Activated CD4-positive, CD25-positive, alpha-beta regulatory T cell treated with anti-CD3 and anti-CD28 coated beads, Interleukin-2, amount 50 U/mL, for 16 hours (primary cell): Measurements from ENCODE around the gene AKIRIN2.
A peak's percentile ranks its signal among the peaks of the same experiment; 100 is the strongest.
"Not testable (repeated sequence)": the region's sequence is repeated elsewhere in the genome, so short reads cannot be mapped to it uniquely, and the experiment has no call there.

Experiments used
- DNase-seq: peaks from one replicate; pipeline ENCODE4 v3.0.0-alpha.2; 2020; ENCODE audit warnings: low read depth, low spot score

The AKIRIN2 gene

DNA sequence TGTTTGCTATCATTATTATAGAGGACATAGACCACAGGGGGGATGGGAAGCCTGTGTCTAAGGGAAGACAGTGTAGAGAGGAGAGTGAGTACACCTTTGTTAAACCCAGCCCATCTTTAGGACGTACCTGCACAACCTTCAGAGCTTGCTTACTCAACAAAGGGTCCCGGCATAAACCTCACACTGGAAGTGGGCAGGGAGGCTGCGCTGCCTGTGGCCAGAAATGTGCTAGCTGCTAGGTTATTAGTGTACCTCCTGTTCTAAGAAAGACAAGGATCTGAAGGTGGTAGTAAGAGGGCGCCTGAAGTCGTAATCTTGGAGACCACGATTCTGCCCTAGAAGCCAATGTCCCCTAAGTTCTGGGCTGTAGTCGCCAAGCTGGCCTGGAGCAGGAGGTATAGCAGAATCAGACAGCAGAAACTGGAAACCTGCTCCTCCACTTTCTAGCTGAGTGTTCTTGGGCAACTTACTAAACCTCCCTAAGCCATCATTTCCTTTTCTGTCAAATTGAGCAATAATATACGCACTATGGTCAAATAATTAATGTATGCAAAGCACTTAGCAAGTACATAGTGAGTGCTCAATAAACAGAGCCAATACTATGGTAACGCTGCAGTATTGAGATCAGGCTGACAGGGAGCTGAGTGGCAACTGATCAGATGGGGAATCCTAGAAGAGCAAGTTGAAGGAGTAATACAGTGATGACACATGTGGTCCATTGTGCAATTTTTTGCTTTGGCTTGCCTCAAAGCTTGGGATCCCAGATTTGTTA, 16.8 kb upstream of the AKIRIN2 start:
- DNase-seq, result no peak

DNA sequence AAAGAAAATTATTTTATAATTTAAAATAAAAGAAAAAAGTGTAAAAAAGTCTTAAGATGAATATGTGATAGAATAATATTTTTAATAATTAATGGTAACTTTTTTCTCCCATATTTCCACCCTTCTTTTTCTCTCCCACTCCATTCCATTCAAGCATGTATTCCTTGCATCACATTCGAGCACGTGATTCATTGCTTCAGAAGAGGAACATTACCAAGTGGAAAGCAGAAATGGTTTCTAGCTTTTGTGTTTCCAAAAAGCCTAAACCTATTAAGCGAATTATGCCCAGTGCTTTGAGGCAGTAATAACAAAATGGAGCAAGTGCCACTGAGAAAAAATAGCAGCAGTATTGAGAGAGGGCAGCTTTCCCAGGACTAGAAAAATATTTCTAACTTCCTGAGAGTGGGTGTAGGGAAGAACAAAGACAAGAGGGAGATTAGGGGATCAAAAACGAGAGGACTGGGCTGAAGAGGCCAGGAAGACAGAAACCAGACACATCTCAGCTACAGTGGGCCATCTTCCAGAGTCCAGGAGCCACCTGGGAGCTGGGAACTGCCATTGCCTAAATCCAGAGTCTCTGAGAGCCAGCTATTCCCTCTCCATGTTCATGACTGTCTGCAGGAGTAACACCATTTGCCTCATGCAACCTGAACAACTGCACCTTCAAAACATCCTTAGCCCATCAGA, 15.0 kb upstream of the AKIRIN2 start:
- no peak for DNase-seq

DNA sequence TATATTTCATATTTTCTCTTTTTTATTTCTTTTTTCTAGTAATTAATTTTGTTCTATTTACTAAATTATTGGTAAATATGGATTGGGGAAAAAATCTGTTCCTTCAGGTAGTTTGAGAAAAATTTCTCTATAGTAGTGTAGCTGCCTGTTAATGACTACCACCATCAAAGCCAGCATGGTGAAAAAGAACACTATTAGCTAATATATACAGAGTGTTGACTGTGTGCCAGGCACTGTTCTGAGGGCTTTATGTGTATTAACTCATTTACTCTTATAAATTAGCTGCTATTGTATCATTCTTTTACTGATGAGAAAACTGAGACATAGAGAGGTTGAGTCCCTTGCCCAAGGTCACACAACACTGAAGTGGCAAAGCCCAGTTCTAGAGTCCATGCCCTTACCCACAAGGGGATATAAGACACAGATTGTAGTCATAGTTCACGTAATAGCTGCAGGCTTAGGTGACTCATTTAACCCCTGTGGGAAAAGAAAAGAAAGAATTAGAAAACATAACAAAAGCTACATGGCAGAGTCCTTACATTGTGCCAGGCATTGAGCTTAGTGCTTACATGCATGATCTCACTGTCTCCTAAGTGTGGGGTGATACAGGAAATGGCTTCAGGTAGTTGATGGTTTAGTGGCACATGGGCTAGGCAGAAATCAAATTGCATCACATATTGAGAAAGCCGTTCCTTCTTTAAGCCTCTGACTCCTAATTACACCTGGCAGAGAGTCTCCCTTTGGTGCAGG, 12.2 kb upstream of the AKIRIN2 start:
- DNase-seq, result no peak

DNA sequence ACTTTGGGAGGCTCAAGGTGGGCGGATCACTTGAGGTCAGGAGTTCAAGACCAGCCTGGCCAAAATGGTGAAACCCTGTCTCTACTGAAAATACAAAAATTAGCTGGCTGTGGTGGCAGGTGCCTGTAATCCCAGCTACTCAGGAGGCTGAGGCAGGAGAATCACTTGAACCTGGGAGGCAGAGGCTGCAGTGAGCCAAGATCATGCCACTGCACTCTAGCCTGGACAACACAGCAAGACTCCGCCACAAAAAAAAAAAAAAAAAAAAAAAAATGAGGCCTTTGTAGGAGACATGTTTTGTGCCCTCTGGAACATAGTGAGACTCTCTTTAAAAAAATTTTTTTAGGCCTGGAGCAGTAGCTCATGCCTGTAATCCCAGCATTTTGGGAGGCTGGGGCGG, 10.7 kb upstream of the AKIRIN2 start:
- not testable (repeated sequence) for DNase-seq

DNA sequence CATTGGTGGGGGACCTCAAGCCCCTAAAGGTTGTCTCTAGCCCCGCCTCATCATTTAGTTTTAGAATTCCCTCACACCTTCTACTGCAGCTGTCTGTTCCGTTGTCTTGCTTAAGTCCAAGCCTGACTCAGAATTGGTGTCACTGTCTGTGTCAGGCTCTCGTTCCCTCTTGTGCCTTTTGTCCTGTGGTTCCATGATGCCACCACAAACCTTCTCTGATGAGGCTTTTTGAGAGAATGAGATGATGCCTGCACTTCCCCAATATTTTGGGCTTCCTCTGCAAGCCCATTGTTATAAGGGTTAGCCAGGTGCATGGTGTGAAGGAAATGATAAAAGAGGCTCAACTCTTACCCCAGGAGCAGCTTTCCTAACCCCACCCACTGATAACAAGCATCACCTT, 8.1 kb upstream of the AKIRIN2 start:
- no peak for DNase-seq

DNA sequence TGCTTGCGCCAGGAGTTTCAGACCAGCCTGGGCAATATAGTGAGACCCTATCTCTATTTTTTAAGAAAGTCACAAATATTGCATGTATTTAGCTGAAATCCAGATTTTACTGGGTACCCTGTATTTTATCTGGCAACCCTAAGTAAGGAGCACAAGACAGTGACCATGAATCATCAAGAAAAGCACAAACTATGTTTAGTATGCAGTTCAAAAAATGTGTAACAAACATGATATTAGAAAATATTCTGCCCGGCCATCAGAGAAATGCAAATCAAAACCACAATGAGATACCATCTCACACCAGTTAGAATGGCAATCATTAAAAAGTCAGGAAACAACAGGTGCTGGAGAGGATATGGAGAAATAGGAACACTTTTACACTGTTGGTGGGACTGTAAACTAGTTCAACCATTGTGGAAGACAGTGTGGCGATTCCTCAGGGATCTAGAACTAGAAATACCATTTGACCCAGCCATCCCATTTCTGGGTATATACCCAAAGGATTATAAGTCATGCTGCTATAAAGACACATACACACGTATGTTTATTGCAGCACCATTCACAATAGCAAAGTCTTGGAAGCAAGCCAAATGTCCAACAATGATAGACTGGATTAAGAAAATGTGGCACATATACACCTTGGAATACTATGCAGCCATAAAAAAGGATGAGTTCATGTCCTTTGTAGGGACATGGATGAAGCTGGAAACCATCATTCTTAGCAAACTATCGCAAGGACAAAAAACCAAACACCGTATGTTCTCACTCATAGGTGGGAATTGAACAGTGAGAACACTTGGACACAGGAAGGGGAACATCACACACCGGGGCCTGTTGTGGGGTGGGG, 6.8 kb upstream of the AKIRIN2 start:
- not testable (repeated sequence) for DNase-seq

DNA sequence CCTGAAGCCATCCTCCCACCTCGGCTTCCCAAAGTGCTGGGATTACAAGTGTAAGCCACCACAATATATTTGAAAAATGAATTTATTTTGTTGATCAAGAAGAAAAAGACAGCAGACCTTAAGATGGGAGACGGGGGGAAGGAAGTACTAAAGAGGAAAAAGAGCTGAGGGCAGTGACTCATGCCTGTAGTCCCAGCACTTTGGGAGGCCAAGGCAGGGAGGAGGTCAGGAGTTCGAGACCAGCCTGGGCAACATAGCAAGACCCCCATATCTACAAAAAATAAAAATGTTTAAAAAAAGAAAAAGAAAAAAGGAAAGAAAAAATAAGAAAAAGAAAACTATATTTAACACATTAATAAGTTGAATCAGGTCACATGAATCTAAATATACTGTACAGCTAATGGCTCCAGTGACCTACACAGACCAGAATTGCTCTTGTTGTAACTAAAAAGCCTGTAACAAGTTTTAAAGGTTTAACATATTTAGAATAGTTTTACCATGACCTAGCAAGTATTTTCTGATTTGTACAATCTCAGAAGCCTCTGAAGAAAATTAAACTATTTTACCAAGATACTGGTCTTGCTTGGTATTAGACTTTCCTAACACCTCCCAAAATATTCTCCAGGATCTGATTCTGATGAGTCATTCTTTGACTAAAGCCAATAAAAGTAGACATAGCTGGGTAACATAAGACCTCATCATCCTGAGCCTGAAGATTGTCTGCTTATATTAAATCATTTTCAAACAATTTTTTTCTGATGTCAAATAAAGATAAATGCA, 4.3 kb upstream of the AKIRIN2 start:
- no peak for DNase-seq

DNA sequence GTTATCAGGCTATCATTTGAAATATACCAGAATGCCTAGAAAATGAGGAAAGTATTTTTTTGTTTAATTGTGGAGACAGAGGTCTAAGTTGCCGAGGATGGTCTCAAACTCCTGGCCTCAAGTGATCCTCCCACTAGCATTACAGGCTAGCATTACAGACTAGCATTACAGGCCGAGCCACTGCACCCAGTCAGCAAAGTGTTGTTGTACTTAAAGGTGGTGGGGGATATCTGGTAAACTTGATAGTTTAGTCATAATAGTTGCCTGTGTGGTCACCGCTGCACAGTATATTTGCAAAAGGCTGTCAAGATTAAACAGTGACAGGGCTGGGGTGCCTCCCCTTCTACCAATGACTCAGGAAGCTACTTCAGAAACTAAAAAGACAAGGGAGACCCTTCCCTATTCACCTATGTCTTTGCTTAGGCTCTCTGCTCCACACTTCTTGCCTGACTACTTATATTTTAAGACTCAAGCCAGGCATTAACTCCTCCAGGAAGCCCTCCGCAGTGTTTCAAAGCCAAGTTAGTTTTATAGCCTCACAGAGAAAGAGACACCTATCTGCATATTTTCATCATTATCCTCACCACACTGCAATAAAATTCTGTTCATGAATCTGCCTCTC, 3.1 kb upstream of the AKIRIN2 start:
- DNase-seq, result peak; percentile 25

DNA sequence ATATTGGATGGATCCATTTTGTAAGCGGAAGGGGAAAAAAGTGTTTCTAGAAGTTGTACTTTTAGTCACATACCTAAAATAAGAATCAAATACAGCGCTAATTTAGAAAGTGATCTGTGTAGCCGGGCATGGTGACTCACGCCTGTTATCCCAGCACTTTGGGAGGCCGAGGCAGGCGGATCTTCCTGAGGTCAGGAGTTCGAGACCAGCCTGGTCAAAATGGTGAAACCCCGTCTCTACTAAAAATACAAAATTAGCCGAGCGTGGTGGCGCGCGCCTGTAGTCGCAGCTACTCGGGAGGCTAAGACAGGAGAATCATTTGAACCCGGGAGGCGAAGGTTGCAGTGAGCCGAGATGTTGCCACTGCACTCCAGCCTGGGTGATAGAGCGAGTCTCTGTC, 1.0 kb upstream of the AKIRIN2 start:
- not testable (repeated sequence) for DNase-seq

DNA sequence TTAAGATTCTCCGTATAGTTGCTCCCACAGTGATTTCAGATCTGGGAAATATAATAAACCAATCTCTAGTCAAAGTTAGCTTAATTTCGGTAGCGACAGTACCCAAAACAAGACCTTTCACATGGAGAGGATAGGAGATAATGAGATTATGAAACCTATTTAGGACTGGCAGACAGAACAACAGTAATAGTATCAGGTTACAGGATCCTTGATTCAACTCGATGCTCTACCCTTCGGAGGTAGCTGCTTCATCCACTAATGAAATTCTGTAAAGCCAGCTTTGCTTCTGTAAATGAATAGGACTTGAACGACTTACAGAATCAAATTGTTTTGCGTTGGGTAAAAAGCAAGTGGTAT, 534 bp upstream of the AKIRIN2 start:
- DNase-seq, result no peak

DNA sequence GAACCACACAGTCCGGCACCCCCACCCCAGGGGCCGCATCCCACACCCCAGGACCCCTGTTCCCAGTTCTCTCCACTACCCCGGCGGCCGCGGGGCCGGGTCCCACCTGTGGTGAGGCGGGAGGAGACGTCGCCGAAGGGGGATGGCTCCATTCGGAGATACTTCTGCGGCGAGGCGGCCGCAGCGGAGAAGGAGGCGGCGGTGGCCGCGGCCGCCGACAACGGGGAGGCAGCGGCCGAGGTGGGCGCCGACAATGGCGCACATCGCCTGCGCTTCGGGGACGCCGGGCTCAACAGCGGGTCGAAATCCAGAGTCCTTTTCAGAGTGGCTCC, 723 bp downstream of the AKIRIN2 start:
- DNase-seq, result no peak

DNA sequence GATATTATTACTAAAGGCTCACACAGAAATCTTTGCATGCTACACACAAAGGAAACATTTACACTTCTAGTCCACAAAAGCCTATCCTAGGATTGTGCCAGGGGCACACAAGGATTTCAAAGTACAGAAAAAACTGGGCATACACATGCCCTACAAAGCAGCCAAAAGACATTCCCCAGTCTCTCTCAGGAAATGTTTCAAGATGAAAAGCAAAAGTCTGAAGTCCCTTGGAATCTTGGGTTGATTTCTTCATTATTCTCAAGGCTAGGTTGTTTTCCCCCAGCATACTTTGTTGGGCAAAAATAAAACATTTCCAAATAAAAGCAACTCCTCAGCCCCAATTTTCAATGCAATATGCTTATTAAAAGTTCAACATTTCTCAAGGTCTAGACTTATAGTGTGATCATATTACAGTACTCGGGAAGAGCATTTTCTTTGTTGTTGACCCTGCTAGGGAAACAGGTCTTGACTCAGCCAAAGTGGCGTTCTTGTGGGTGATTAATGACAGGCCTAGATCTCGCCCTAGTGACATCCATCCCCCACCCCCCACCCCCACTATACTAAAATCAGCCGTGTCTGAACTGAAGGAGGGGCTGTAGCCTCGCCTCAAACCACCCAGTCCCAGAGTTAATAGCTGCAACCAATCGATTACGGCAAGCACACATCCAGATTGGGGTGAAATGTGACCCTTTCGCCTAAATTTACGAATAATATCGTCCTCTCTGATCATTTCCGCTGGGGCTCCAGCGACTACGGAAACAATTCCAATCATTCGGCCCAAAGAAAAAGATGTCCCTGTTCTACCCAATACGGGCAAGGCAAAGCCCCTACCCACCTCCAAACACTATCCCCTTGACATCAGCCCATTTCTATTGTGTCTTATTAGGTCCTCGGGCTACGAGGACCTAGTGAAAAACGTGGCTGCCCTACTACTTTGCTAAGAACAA, 1.4 kb downstream of the AKIRIN2 start:
- DNase-seq, result peak; percentile 21

DNA sequence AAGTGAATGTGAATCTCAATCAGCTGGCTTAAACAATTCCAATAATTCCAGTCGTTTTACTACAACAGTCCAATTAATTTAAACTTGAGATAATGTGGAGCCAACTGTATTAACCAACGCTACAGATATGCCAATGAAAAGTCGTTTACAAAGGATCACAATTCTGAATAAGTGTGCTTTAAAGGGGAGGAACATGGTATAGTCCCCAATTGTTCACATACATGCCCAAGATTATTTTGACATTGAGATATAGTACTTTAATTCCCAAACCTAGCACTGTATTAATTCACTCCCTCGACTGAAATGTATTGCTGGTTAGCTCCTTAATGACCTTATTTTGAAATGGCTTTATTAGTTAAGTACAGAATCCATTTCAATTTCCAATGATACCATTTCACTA, 2.5 kb downstream of the AKIRIN2 start:
- DNase-seq, result no peak

DNA sequence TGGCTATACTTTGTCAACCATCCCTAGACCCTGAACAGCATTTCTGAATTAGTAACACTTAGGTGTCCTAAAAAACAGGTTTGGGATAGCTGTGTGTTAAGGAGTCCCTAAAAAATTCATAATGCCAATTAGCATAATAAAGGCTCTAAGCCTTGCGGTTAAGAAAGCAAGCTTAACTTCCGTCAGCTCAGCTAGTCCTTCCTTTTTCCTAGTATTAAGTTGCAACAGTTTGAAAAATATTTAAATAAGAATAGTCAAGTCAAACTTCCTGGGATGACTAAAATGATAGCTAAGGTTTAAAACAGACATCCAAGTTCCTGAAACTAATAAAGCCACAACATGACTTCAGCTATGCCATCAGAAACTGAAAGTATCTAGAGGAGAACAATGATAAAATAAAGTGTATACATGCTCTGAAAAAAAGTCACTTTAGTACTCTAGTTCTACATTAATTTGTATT, 3.5 kb downstream of the AKIRIN2 start:
- DNase-seq, result no peak

DNA sequence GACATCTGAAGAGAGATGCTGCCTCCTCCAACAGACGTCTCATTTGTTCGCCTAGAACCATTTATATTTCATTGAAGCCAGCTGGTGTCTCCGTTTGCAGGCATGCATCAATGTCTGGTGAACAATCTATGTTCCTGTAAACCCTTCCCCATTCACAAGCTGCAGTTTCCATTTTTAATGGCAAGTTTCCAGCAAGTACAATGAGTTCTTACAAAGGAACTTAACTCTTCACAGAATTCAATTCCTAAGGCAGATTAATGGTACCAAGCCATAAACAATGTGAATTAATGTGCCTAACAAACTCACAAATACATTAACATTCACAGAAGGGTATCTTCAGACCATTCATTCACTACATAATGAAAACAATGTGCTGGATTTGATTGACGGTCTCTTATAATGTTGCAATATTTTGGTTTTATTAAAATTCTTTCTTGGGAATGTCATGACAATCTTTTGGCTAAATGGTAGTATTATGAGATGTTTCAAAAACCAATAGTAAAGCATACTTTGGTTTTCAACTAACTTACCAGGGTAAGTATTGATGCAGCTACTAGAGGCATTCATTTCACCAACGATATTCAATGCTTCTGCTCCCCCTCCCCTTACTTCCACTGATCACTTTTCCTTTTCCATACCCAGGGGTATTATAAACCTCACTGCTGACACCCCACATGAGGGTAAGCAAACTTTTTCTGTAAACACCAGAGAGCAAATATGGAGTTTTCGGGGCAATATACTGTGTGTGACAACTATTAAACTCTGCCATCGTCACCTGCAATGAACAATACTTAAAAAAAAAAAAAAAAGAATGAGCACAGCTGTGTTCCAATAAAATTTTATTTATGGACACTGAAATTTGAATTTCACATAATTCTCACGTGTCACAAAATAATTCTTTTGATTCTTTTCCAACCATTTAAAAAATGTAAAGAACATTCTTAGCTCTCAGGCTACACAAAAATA, 4.2 kb downstream of the AKIRIN2 start:
- no peak for DNase-seq

DNA sequence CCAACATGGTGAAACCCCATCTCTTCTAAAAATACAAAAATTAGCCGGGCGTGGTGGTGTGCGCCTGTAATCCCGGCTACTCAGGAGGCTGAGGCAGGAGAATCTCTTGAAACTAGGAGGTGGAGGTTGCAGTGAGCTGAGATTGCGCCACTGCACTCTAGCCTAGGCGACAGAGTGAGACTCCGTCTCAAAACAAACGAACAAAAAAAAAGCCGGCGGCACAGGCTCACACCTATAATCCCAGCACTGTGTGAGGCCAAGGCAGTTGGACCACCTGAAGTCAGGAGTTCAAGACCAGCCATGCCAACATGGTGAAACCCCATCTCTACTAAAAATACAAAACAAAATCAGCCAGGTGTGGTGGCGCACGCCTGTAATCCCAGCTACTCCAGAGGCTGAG, 5.2 kb downstream of the AKIRIN2 start:
- DNase-seq, result not testable (repeated sequence)

DNA sequence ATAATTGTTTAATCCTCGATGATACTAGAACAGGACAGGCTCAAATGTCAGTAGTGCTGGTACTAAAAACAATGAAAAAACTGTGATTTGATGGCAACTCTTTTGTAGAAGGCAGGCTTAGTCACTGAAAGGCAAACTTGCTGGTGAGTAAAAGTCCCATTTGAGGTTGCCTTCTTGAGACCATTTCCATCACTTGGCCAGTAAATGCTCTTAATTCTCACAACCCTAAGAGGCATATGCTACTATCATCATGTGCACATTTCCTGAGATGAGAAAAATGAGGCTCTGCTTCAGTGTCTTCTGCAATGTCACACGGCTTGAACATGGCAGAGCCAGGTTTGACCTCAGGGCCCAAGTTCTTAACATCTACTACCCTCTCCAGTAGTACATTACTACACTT, 9.9 kb downstream of the AKIRIN2 start:
- DNase-seq, result no peak

DNA sequence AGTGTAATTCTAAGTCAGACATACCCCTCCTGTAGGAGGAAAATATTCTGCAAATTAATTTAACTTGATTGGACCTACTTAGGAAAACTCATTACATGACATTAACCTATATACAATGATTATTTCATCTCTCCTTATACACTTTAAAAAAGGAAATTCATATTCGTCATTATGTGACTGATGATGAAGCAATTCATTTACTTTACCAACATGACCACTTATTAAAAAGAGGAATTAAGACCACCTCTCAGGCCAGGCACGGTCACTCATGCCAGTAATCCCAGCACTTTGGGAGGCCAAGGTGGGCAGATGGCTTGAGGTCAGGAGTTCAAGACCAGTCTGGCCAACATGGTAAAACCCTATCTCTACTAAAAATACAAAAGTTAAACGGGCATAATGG, 11.6 kb downstream of the AKIRIN2 start:
- no peak for DNase-seq
